DMS 273 (cell line): Measurements from ENCODE around the gene FRRS1.

Experiments
- DNase-seq: peaks from one replicate; lab custom pipeline; 2025; ENCODE audit not compliant: unreplicated experiment; lab: John Stamatoyannopoulos, UW

FRRS1 gene

DNA sequence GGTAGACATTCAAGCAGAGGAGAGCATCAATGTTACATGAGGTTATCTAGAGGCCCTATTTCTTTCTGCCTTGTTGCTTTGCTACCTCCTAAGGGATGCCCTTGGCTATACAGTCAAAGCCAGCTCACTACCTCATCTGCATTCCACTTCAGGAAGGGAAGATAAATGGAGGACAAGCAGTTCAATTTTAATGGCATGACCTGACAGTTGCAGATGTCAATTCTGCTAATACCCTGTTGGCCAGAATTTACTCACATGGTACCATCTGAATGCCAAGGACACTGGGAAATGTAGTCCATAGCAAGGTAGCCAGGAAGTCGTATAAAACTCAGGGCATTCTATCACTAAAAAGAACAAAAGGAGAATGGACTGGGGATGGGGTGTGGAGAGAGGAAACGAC, 89.0 kb downstream of the FRRS1 start:
- peak; percentile 19 for DNase-seq

DNA sequence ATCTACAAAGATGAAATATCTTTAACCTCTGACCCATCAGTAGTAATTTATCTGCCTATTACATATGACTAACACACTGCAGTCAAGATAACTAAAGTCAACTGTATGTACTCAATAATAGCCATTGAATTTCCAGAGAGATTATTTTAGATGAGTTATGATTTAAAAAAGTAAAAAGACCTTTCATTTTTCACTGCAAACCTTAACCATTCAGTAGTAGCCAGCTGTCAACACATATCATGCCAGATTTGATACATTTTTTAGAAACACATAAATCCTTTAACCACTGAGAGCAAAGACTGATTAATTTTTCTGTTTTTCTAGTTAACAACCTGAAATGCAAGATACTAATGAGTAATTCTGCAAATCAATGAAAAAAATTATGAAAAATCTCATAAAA, 89.6 kb downstream of the FRRS1 start:
- DNase-seq: no peak

DNA sequence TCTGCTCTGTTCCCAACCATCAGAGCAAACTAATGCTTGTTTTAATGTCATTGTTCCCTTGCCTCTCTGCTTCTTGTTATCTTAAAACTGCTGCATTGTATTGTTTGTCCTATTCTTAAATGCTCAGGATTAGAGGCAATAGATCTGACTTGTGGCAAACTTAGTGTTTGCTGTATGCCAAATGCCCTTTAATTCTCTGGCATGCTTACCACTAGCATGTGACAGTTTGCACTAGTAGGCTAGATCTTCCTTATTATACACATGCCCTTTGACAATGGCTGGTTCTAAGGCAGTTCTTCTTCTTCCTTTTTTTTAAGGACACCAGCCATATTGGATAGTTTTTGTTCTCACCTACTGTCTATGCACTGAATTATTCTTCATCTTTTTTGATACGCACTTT, 90.4 kb downstream of the FRRS1 start:
- DNase-seq: no peak

DNA sequence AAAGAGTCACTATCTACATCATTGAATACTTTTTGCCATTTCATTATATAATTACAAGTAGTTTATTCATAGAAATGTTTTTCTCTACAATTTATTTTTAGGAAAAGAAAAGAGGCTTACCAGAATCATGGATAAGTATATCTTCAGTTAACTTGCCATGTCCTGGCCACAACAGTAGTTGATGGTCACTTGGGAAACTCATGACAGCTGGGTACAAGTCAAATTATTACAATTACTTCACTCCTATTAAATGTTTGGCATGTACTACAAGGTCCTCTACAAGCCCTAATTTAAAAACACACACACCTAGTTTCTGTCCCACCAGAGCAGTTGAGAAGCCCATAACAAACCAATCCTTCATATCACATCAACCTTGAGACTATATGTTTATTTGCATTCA, 91.1 kb downstream of the FRRS1 start:
- DNase-seq: peak; percentile 16

DNA sequence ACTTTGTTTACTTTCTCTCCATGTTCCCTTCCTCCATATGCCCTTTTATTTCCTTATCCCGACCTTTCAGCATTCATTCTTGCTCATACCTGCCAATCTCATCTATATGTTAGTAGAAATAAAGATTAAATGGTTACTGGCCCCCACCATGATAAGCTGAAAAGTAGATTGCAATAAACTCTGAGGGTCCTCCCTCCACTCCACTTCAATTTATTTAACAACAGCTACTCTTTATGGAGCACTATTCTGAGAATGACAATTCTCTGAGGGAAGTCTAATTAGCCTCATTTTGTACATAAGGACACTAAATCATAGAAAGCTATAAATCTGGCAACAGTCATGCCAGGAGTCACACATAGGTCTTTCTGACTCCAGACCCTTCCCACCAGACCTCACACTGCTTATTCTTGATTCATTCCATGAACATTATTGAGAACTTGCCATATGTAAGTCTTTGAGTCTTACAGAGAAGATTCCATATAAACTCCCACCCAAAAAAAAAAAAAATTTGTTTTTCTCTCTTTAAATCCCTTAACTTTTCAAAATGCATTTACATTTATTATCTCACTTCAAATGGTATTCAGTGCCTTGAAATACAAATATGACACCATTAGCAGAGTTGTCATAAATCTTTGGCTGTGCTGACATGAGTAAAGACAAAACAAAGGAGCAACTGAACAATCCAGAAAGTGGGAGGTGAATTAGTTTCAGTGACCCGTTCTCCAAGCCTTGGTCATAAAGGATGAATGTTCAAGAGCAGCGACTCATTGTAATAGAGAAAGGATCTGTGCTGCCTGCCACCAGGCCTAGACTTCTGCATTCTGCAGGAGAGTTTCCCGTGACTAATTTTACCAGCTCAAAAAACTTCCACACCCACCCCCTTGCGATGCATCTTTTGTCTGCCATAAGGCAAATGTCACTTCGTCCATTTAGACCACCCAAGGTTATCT, 92.0 kb downstream of the FRRS1 start:
- no peak for DNase-seq

DNA sequence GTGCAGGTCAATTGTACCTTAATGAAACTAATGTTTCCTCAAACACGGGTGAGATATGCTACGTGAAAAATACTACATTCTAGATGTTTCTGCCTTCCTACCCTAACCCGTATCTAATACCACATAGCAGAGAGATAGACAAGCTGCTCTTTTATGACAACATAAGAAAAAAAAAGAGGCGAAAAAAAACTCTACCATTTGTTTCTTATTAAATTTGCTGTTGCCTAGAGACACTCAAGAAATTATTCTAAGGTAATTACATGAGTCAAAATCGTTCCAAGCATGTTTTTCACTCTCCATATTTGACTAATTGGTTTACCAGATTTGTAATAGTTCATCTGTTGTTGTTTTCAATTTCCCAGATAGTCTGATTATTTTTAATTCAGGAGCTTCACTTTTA, 93.1 kb downstream of the FRRS1 start:
- DNase-seq: no peak

DNA sequence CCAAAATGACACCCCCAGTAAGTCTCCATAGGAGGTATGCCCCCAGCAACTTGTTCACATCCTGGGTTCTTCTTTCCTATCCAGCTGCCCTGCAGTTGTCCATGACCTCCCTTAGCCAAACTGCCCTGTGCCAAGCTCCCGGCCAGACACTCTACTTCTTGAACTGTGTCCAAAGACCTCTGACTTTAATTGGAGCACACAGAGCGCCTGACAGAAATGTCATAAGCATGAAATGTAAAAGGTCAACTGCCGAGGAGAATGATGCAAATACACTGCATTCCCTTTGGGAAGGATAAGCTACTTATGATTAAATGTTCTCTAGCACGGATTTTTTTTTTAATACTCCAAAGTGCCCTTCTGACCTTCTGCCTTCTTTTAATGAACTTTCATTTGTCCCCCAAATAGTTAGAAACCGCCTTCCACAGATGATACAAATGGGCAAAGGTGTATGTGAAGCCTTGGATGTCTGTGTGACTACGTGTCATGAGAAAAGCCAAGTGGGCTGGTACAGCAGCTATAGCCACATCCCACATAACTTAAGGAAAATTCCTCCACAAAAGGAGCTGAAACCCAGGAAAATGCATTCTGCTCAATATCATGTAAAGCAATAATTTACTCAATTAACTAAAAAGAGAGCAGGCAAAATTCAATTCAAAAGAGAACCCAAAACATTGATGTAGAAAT, 93.8 kb downstream of the FRRS1 start:
- no peak for DNase-seq

DNA sequence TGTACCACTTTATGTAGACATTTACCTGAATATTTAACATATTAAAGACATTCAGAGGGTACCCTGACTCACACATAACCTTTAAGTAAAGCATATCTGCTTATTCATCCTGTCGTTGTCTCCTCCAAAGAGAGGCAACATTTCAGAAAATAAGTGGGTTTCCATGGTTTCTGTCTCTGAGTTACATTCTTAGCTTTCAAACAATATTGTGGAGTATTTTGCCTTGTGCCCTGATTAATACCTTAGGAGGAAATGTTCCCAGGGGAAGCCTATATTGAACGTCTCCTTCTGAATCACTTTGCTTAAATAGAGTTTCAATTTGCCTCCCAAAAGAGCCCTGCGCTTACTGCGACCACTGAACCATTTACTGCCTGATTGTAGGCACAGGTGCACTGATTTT, 94.4 kb downstream of the FRRS1 start:
- DNase-seq: no peak

DNA sequence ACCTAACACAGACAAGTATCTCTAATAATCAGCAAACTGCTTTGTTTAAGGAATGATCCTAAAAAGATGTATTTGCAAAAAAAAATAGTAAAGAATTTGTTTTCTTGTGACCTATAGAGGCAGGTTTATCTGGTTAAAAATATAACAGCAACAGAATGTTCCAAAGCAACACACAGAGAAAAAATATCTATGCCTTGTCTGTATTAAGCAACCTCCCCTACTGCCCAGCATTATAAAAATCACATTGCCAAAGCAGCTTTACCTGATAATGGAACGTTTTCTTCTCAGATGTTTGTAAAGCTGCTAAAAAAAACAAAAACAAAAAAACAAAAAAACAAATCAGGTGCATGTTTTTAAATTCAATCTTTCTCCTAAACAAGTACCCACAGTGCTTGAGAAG, 95.9 kb downstream of the FRRS1 start:
- no peak for DNase-seq

DNA sequence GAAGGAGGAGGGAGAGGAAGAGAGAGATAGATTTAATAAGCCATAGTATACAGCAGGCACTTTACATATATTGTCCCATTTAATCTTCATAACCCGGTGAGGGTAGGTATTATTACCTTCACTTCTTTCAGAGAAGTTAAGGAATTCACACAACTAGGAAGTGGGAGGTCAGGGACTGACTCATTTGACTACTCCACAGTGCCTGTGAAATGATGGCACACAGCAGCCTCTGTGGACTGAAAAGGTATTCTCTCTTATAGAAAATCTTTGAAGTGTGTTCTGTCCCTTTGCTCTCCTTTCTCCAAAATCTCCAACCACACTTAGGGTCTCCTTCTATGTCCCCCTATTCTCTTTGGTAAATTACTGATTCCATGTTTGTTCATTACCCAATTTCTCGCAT, 96.6 kb downstream of the FRRS1 start:
- no peak for DNase-seq

DNA sequence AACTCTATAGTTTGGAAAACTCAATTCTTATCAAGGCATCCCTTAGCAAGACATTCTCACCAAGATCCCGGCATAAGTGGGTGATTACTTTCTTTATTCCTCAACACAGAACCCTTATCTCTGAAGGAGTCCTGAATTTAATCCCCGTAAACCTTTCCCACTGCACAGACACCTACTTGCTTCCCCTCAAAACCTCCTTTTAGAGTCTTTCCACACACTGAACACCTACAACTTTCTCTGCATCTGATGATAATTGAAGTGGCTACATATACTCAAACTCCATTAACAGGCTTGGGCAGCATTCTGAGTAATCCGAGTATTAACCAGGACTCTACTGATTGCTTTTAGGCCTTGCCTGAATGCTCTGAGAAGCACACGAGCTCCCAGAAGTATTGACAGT, 97.1 kb downstream of the FRRS1 start:
- no peak for DNase-seq

DNA sequence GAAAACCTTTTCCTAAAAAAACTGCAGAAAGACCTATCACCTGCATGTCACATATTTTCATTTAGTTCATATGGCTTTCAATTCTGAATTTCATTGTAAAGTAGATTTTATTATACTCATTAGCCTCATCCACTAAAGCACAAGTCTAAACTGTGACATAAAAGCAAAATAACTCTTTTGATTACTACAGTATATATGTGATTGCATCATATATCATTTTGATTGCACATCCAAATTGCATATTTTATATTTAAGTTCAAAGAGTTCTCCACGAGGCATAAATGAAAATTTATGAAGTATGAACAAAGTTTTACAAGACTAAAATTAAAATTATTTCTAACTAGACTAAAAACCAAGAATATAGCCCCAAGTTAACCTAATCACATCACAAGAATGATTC, 101.2 kb downstream of the FRRS1 start:
- no peak for DNase-seq

DNA sequence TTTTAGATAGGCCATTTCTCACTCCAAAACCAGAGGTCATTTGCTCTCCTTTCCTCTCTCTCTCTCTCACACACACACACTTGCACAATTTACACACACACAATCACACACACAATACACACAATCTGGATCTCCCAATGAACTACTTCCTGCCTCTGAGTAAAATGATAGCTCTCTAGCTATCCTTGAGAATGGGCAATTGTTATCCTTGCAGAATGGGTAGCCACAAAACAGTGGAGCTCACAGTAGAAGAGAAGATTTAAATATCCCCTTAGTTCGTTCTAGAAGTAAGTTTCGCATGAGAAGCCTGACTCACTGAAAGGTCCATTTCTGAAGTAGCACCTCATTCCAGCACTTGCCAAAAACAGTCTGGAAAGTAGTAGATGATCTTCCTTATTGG, 102.9 kb downstream of the FRRS1 start:
- DNase-seq: no peak

DNA sequence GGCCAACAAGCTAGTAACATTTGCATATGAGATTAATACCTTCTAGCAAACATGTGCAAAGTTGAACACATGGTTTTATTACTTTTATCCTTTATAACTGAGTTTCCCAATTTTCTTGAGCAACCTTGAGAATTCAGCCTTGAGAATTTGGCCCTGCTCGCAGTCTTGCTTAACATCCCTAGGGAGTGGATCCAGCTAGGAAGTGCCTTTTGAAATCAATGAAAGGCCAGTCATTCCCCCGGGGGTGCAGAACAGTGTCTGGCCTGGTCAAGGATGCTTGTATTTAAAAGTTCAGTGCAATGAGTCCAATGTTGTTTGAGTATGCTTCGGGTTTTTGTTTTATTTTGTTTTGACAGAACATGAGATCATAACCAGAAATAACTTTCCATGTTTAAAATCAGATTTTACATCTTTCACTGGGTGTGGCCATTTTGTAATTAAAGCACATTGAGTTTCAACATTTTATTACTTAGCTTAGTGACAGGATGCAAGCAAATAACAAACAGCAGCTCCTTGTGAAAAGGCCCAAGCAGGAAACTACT, 103.8 kb downstream of the FRRS1 start:
- DNase-seq: no peak

DNA sequence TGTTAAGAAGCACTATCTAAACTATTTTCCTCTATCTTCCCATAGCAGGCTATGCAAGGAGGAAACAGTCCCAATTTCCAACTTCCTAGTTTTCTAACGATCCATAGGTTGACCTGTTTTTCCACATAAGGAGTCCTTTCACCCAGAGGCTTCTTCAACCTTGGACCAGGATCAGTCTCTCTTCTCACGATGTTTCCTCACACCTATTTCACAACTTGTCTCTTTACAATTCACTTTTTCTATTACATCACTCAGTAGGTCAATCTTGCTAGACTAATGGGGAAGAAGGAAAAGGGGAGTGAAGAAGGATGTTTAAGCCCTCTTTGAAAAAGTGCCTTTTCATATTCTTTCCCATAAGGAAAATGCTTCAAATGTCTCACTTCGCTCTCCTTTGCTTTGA, 104.7 kb downstream of the FRRS1 start:
- DNase-seq: no peak

DNA sequence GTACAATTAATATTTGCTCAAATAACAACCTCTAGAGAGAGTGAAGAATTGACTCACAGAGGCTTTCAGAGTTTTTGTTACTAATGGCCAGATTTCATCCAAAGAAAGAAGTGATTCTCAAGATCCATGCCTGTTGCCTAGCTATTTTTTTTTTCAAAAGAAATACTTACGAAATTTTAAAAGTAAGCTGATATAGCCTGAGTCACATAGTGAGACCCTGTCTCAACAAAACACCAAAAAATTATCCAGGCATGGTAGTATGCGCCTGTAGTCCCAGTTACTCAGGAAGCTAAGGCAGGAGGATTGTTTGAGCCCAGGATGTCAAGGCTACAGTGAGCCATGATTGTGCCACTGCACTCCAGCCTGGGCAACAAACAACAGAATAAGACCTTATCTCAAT, 105.9 kb downstream of the FRRS1 start:
- DNase-seq: no peak

DNA sequence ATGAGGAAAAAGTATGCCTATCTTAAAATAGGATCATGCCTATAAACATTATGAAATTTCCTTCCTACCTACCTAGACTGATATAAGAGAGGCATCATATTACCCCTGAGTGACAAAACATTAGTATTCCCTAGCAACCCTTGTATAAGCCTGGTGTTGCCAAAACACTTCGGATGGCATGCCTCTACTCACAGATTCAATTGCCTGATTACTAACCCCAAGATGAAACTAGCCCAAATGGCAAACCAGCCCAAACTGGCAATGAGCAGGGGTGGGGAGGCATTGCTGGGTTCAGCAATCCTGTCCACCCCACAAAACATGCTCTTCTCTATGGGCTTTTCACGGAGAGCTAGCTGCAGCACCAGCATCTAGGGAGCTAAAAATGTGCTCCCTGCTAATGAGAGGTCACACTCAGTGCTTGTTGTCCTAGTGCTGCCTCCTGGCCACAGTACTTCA, 106.7 kb downstream of the FRRS1 start:
- peak; percentile 52 for DNase-seq
